CD4-positive, alpha-beta T cell (primary cell): ENCODE data around the gene SMIM10L2A. TPM values are rescaled to one million over a fixed set of nuclear protein-coding genes. Genes with fewer than 3 reads are reported as not detected.

ENCODE experiments used
- ATAC-seq: fragments of 200-7000 bp; cut with Tn5 transposase; one replicate; pipeline ENCODE4 v1.10.0; 2022; ENCODE audit warnings: mild to moderate bottlenecking; ENCODE audit not compliant: poor library complexity
- CTCF ChIA-PET: fragments of 350-600 bp; sonication (Branson Sonifier 250); formaldehyde crosslinking; loops from one replicate; lab custom pipeline; 2021; ENCODE audit warnings: antibody characterized with exemption, inconsistent platforms; lab: Charles Lee
- POLR2A ChIA-PET: fragments of 350-600 bp; sonication (Branson Sonifier 250); formaldehyde crosslinking; loops from one replicate; lab custom pipeline; 2021; ENCODE audit warnings: antibody characterized with exemption, inconsistent platforms; lab: Charles Lee
- DNase-seq, 14 experiments: peaks; one replicate each; pipeline ENCODE4 v3.0.0-alpha.2; 2013 to 2020; ENCODE audit warnings: mixed read lengths in 2 of 14
- H3K27ac ChIP-seq, 2 donors: one replicate each; pipeline versions ENCODE4 v1.5.1 to v1.7.0; 2013; ENCODE audit warnings: low read length in 2 of 2, low read depth in 1 of 2, mild to moderate bottlenecking in 1 of 2
- H3K27me3 ChIP-seq, 2 experiments: 1 replicate in 1 of 2; 2 replicates in 1 of 2; pipeline versions ENCODE4 v1.6.1 to v1.7.0; 2013; ENCODE audit warnings: low read length in 2 of 2, control low read depth in 1 of 2, mild to moderate bottlenecking in 1 of 2, moderate library complexity in 1 of 2; ENCODE audit not compliant: insufficient read depth in 2 of 2, control insufficient read depth in 1 of 2
- H3K36me3 ChIP-seq: one replicate; pipeline ENCODE4 v1.6.1; 2013; ENCODE audit warnings: low read length, control low read depth; ENCODE audit not compliant: insufficient read depth
- H3K4me1 ChIP-seq: one replicate; pipeline ENCODE4 v1.6.1; 2013; ENCODE audit warnings: low read length, control low read depth; ENCODE audit not compliant: insufficient read depth
- H3K4me3 ChIP-seq: one replicate; pipeline ENCODE4 v1.5.1; 2013; ENCODE audit warnings: mild to moderate bottlenecking, low read length, moderate library complexity
- H3K9me3 ChIP-seq, 2 experiments: 1 replicate in 1 of 2; 2 replicates in 1 of 2; pipeline versions ENCODE4 v1.6.1 to v1.7.0; 2013; ENCODE audit warnings: low read length in 2 of 2, mild to moderate bottlenecking in 2 of 2, control low read depth in 1 of 2, moderate library complexity in 1 of 2; ENCODE audit not compliant: control insufficient read depth in 1 of 2, insufficient read depth in 1 of 2
- H3K27ac Mint-ChIP-seq: one replicate; pipeline ENCODE4 v1.8.0; 2020; ENCODE audit warnings: mixed read lengths
- H3K27me3 Mint-ChIP-seq: one replicate; pipeline ENCODE4 v1.8.0; 2021; ENCODE audit warnings: mixed read lengths
- H3K36me3 Mint-ChIP-seq: one replicate; pipeline ENCODE4 v1.8.0; 2021; ENCODE audit warnings: low read depth, mixed read lengths
- H3K4me1 Mint-ChIP-seq: one replicate; pipeline ENCODE4 v1.8.0; 2021; ENCODE audit warnings: low read depth, mixed read lengths
- H3K4me3 Mint-ChIP-seq: one replicate; pipeline ENCODE4 v1.8.0; 2020; ENCODE audit warnings: mild to moderate bottlenecking, mixed read lengths
- H3K9me3 Mint-ChIP-seq: one replicate; pipeline ENCODE4 v1.8.0; 2020; ENCODE audit warnings: mixed read lengths
- CTCF ChIP-seq: fragments of 200-600 bp; IDR thresholded peaks from one replicate; pipeline ENCODE4 v1.8.0; 2022; ENCODE audit warnings: antibody characterized with exemption, mild to moderate bottlenecking
- intact Hi-C, 2 experiments: fragments of 100-400 bp; cut with DNase I in 1 of 2; cut with micrococcal nuclease in 1 of 2; formaldehyde crosslinking; loops; one replicate each; pipeline versions ENCODE4 v1.15.1 to v1.9.0; 2023 to 2025; cut with DNase I, micrococcal nuclease
- total RNA-seq, 174 experiments: library from RNA in 2 of 174; stranded (reverse) in 2 of 174; gene quantifications; one replicate each; pipeline ENCODE4 v1.2.3 and lab custom pipeline; 2021 to 2026

Gene SMIM10L2A
- total RNA-seq, 2 experiments from 2014 or later = 1.1 to 1.3 TPM

- no peaks in the 10 kb centered on the region for H3K4me1 ChIP-seq
- ChIA-PET POLR2A (no interaction called here), CTCF (no interaction called here)
- TF ChIP-seq CTCF = no peak
- no peaks in the 10 kb centered on the region for H3K4me1 Mint-ChIP-seq
- H3K9me3 ChIP-seq = peaks cover 6 to 9% of the 10 kb centered on the region in 2 experiments
- no peak overlapping the region for H3K27ac ChIP-seq
- H3K27me3 Mint-ChIP-seq = no peaks in the 10 kb centered on the region
- H3K9me3 Mint-ChIP-seq = peaks cover 5% of the 10 kb centered on the region
- DNase-seq (no peak), ATAC-seq (no peak)
- intact Hi-C loops = no loop called here
- H3K27me3 ChIP-seq = no peaks in the 10 kb centered on the region
- no peak overlapping the region for H3K4me3 ChIP-seq
- H3K27ac Mint-ChIP-seq = no peak overlapping the region
- H3K36me3 ChIP-seq = no peaks in the 10 kb centered on the region
- no peak overlapping the region for H3K4me3 Mint-ChIP-seq
- H3K36me3 Mint-ChIP-seq = no peaks in the 10 kb centered on the region
These were observed 14.2 kb downstream of the SMIM10L2A start for GRCh38 chrX:135435933-135436332.

- no peak for TF ChIP-seq CTCF
- Histone ChIP-seq H3K9me3 (peaks cover 4 to 9% of the 10 kb centered on the region in 2 experiments), H3K27ac (no peak overlapping the region), H3K4me1 (no peaks in the 10 kb centered on the region), H3K4me3 (no peak overlapping the region), H3K36me3 (no peaks in the 10 kb centered on the region), H3K27me3 (no peaks in the 10 kb centered on the region)
- H3K36me3 Mint-ChIP-seq = no peaks in the 10 kb centered on the region
- H3K9me3 Mint-ChIP-seq = peaks cover 3% of the 10 kb centered on the region
- H3K27me3 Mint-ChIP-seq = no peaks in the 10 kb centered on the region
- no peak overlapping the region for H3K4me3 Mint-ChIP-seq
- CTCF ChIA-PET = no interaction called here
- H3K4me1 Mint-ChIP-seq = no peaks in the 10 kb centered on the region
- no peak overlapping the region for H3K27ac Mint-ChIP-seq
- intact Hi-C loops = no loop called here
- ATAC-seq (no peak), DNase-seq (no peak)
- POLR2A ChIA-PET = no interaction called here
These were observed 14.7 kb downstream of the SMIM10L2A start for GRCh38 chrX:135436456-135436855.

- Histone ChIP-seq H3K4me3 (no peak overlapping the region), H3K36me3 (no peaks in the 10 kb centered on the region), H3K27ac (no peak overlapping the region), H3K9me3 (peaks cover 0 to 9% of the 10 kb centered on the region in 2 experiments), H3K4me1 (no peaks in the 10 kb centered on the region), H3K27me3 (no peaks in the 10 kb centered on the region)
- Mint-ChIP-seq H3K27me3 (no peaks in the 10 kb centered on the region), H3K36me3 (no peaks in the 10 kb centered on the region), H3K9me3 (no peaks in the 10 kb centered on the region), H3K4me1 (no peaks in the 10 kb centered on the region), H3K27ac (no peak overlapping the region), H3K4me3 (no peak overlapping the region)
- ATAC-seq (no peak), DNase-seq (no peak)
- intact Hi-C loops = no loop called here
- ChIA-PET CTCF (no interaction called here), POLR2A (no interaction called here)
- no peak for TF ChIP-seq CTCF
These were observed 15.5 kb downstream of the SMIM10L2A start for GRCh38 chrX:135436966-135437866.
